ENCODE results near the gene CACNG7.

DNA sequence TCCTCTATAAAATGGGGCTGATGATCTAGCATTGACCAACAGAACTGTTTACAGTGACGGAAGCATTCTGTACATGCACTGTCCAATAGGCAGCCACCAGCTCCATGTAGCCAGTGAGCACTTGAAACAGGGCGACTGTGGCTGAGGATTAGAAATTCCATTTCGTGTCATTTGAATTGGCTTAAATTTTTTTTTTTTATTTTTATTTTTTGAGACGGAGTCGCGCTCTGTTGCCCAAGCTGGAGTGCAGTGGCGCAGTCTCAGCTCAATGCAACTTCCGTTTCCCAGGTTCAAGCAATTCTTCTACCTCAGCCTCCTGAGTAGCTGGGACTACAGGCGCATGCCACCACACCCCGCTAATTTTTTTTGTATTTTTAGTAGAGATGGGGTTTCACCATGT lies 24.0 kb upstream of the CACNG7 start:
- TF ChIP-seq POLR2A (IDR thresholded peaks at IDR 0.05), result no peak
- TF ChIP-seq, protein P1, sequence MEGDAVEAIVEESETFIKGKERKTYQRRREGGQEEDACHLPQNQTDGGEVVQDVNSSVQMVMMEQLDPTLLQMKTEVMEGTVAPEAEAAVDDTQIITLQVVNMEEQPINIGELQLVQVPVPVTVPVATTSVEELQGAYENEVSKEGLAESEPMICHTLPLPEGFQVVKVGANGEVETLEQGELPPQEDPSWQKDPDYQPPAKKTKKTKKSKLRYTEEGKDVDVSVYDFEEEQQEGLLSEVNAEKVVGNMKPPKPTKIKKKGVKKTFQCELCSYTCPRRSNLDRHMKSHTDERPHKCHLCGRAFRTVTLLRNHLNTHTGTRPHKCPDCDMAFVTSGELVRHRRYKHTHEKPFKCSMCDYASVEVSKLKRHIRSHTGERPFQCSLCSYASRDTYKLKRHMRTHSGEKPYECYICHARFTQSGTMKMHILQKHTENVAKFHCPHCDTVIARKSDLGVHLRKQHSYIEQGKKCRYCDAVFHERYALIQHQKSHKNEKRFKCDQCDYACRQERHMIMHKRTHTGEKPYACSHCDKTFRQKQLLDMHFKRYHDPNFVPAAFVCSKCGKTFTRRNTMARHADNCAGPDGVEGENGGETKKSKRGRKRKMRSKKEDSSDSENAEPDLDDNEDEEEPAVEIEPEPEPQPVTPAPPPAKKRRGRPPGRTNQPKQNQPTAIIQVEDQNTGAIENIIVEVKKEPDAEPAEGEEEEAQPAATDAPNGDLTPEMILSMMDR (IDR thresholded peaks at IDR 0.05), result no peak

All from testis (tissue), 2 donors.